Endodermal cell (in vitro differentiated cells): Measurements from ENCODE around the gene TPSAB1. TPM values are rescaled to one million over a fixed set of nuclear protein-coding genes. Genes with fewer than 3 reads are reported as not detected.

Experiments used
- DNase-seq: peaks from one replicate; pipeline ENCODE4 v3.0.0-alpha.2; 2017
- H3K27ac ChIP-seq: 2 replicates; pipeline ENCODE4 v1.5.1; 2013; ENCODE audit warnings: mild to moderate bottlenecking, low read depth, low read length, moderate library complexity
- H3K27me3 ChIP-seq: 2 replicates; pipeline ENCODE4 v1.6.1; 2013; ENCODE audit warnings: mild to moderate bottlenecking, low read length, moderate library complexity; ENCODE audit not compliant: insufficient read depth, control insufficient read depth, poor library complexity, severe bottlenecking
- H3K36me3 ChIP-seq: 2 replicates; pipeline ENCODE4 v1.7.0; 2013; ENCODE audit warnings: mild to moderate bottlenecking, low read length, moderate library complexity; ENCODE audit not compliant: control insufficient read depth, insufficient read depth
- H3K4me1 ChIP-seq: one replicate; pipeline ENCODE4 v1.7.0; 2013; ENCODE audit warnings: low read length; ENCODE audit not compliant: control insufficient read depth, insufficient read depth
- H3K4me3 ChIP-seq: 2 replicates; pipeline ENCODE4 v1.5.1; 2013; ENCODE audit warnings: mild to moderate bottlenecking, low read length, moderate library complexity
- H3K9ac ChIP-seq: 2 replicates; pipeline ENCODE4 v1.6.1; 2013; ENCODE audit warnings: mild to moderate bottlenecking, low read length, moderate library complexity; ENCODE audit not compliant: poor library complexity, severe bottlenecking; ENCODE audit errors: extremely low read depth
- H3K9me3 ChIP-seq: 2 replicates; pipeline ENCODE4 v1.6.1; 2013; ENCODE audit warnings: mild to moderate bottlenecking, low read length, moderate library complexity; ENCODE audit not compliant: control insufficient read depth
- H3K27ac Mint-ChIP-seq: 2 replicates; pipeline ENCODE4 v1.8.0; 2020; ENCODE audit warnings: mixed read lengths
- H3K27me3 Mint-ChIP-seq: 2 replicates; pipeline ENCODE4 v1.8.0; 2021; ENCODE audit warnings: mild to moderate bottlenecking, mixed read lengths; ENCODE audit not compliant: insufficient read depth
- H3K36me3 Mint-ChIP-seq: 2 replicates; pipeline ENCODE4 v1.8.0; 2020; ENCODE audit warnings: low read depth, mixed read lengths
- H3K4me1 Mint-ChIP-seq: 2 replicates; pipeline ENCODE4 v1.8.0; 2020; ENCODE audit warnings: mixed read lengths
- H3K4me3 Mint-ChIP-seq: 2 replicates; pipeline ENCODE4 v1.8.0; 2020; ENCODE audit warnings: mild to moderate bottlenecking, moderate library complexity, mixed read lengths
- H3K9me3 Mint-ChIP-seq: 2 replicates; pipeline ENCODE4 v1.8.0; 2020; ENCODE audit warnings: mild to moderate bottlenecking, mixed read lengths
- CTCF ChIP-seq: fragments of 200-600 bp; sonication (generic); conservative IDR thresholded peaks from 2 replicates; pipeline ENCODE4 v1.5.0; 2021; ENCODE audit warnings: antibody characterized with exemption, mild to moderate bottlenecking
- WGBS, 2 experiments: methylation state at CpG; one replicate each; pipeline versions ENCODE4 v1.1.5 to v1.1.7; 2013; ENCODE audit warnings: missing lambda C conversion rate in 2 of 2, mixed read lengths in 1 of 2; ENCODE audit not compliant: insufficient coverage in 1 of 2, insufficient read length in 1 of 2; 5-methylcytosine and 5-hydroxymethylcytosine counted together
- total RNA-seq, 2 donors: library from RNA; stranded (reverse); fragmentation: NEBNext Ultra II Directional in 1 of 2; extraction: Animal tissue kit (Norgen Biotek cat#: 25700) in 1 of 2; gene quantifications; 2 replicates in 1 of 2; 3 replicates in 1 of 2; pipeline ENCODE4 v1.2.1, GENCODE V29; 2021

TPSAB1 gene
- total RNA-seq, 2 donors from 2014 or later = not detected

DNA sequence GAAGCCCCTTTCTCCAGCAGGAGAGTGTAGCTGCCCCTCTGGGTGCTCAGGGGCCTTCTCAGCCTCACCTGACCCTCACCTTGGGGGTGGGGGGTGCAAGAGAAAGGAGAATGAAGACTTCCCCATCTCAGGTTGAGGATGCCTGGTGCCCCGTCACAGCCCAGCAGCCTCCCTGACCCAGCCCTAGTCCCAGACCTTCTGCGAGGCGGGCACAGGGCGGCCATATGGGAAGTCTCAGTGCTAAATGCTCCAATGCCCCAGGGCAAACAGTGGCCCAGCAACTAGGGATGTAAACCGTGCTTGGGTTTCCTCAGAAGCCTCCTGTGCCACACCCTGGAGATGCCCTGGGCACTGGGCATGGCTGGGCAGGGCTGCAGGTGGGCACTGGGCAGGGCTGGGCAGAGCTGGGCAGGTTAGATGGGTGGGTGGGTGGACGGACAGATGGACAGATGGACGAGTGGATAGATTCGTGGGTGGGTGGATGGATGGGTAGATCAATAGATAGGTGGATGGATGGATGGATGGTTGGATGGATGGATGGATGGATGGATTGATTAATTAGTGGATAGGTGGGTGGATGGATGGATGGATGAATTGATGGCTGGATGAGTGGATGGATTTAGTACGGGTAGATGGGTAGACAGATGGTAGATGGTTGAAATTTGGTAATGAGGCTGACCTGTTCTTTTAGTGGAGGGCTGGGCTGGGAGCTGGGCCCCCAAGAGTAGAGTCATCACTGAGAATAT is 32.1 kb downstream of the TPSAB1 start:
- no peaks in the 10 kb centered on the region for H3K9me3 Mint-ChIP-seq
- Histone ChIP-seq H3K4me1 (no peaks in the 10 kb centered on the region), H3K9ac (no peak overlapping the region), H3K9me3 (no peaks in the 10 kb centered on the region), H3K27ac (no peak overlapping the region), H3K4me3 (no peak overlapping the region), H3K36me3 (no peaks in the 10 kb centered on the region), H3K27me3 (peaks cover 8% of the 10 kb centered on the region)
- H3K36me3 Mint-ChIP-seq = no peaks in the 10 kb centered on the region
- H3K4me1 Mint-ChIP-seq = peaks cover under 1% of the 10 kb centered on the region
- no peak for TF ChIP-seq CTCF
- WGBS, 2 experiments = 87 to 88% methylated on average over 4 to 9 of the region's 9 CpGs
- H3K27me3 Mint-ChIP-seq = peaks cover 9% of the 10 kb centered on the region
- no peak overlapping the region for H3K4me3 Mint-ChIP-seq
- DNase-seq = no peak
- H3K27ac Mint-ChIP-seq = no peak overlapping the region

- DNase-seq = no peak
- 82 to 92% methylated on average over 14 to 15 of the region's 15 CpGs for WGBS, 2 experiments
- no peaks in the 10 kb centered on the region for H3K36me3 ChIP-seq
These were observed 33.3 kb downstream of the TPSAB1 start for GRCh38 chr16:1273816-1274215.

DNA sequence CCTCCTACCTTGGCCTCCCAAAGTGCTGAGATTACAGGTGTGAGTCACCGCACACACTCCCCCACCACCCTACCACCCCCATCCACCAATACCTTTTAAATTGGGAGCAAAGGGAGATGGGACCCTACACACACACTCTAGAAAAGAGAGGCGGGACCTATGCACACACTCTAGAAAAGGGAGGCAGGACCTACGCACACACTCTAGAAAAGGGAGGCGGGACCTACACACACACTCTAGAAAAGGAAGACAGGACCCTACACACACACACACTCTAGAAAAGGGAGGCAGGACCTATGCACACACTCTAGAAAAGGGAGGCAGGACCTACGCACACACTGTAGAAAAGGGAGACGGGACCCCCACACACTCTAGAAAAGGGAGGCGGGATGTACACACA is 34.3 kb downstream of the TPSAB1 start:
- no peaks in the 10 kb centered on the region for H3K9me3 Mint-ChIP-seq
- 88% methylated on average over 1 of the region's 7 CpGs; no CpG with 5 or more reads in 1 of the 2 experiments for WGBS, 2 experiments
- no peak overlapping the region for H3K27ac ChIP-seq
- H3K4me1 Mint-ChIP-seq = peaks cover 2% of the 10 kb centered on the region
- H3K9me3 ChIP-seq = no peaks in the 10 kb centered on the region
- H3K36me3 ChIP-seq = no peaks in the 10 kb centered on the region
- H3K4me1 ChIP-seq = no peaks in the 10 kb centered on the region
- H3K4me3 ChIP-seq = no peak overlapping the region
- H3K9ac ChIP-seq = no peak overlapping the region
- no peak overlapping the region for H3K27ac Mint-ChIP-seq
- H3K36me3 Mint-ChIP-seq = no peaks in the 10 kb centered on the region
- TF ChIP-seq CTCF = no peak
- peaks cover 9% of the 10 kb centered on the region for H3K27me3 Mint-ChIP-seq
- H3K4me3 Mint-ChIP-seq = no peak overlapping the region
- no peak for DNase-seq
- H3K27me3 ChIP-seq = peaks cover 8% of the 10 kb centered on the region

More at GRCh38 chr16:1273816-1274215, 33.3 kb downstream of the TPSAB1 start:
- Mint-ChIP-seq H3K9me3 (no peaks in the 10 kb centered on the region), H3K4me1 (peaks cover 2% of the 10 kb centered on the region), H3K36me3 (no peaks in the 10 kb centered on the region), H3K27me3 (peaks cover 9% of the 10 kb centered on the region), H3K4me3 (no peak overlapping the region), H3K27ac (no peak overlapping the region)
- H3K4me1 ChIP-seq = no peaks in the 10 kb centered on the region
- H3K4me3 ChIP-seq = no peak overlapping the region
- no peak for TF ChIP-seq CTCF
- peaks cover 8% of the 10 kb centered on the region for H3K27me3 ChIP-seq
- H3K9me3 ChIP-seq = no peaks in the 10 kb centered on the region
- no peak overlapping the region for H3K9ac ChIP-seq
- H3K27ac ChIP-seq = no peak overlapping the region
